HG02884 (cell line): ENCODE measurements around the gene LRRC8D.
"Not testable (repeated sequence)": the region's sequence is repeated elsewhere in the genome, so short reads cannot be mapped to it uniquely, and the experiment has no call there.

ENCODE experiments used
- ATAC-seq: cut with Tn5 transposase; IDR thresholded peaks from one replicate; pipeline ENCODE4 v1.9.1; 2021; ENCODE audit warnings: mild to moderate bottlenecking, moderate library complexity; ENCODE audit not compliant: unreplicated experiment

LRRC8D gene

DNA sequence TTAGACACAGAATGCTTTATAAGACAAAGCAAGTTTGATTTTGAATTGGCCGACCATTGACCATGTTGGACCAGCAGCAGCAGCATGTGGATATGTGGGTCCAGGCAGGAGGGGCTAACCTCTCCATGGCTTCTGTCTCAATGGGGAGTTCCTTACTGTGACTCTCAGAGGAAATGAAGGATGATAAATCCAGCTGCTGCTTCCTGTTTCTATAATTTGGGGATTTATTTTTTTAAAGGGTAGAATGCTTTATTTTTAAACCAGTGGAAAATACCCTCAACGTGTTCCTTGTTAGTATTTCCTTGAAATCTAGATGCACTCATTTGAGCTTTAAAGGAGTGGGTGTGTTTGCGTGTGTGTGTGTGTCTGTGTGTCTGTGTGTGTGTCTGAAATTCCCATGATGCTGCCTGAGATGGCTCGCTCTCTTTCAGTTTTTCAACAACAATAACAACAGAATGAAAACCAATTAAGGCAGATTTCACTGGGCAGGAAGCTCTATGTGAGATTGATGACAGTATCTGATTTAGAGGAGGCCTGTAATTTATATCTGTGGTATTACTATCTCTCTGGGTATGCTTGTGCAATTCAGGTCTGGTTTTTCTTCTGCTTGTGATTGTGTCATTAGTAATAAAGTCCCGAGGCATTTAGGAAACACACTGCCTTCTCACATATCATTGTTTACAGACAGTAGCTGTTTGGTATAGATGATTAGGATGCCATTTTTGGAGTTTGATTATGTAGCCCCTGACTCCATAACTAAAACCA, 88.0 kb downstream of the LRRC8D start:
- no peak for ATAC-seq

DNA sequence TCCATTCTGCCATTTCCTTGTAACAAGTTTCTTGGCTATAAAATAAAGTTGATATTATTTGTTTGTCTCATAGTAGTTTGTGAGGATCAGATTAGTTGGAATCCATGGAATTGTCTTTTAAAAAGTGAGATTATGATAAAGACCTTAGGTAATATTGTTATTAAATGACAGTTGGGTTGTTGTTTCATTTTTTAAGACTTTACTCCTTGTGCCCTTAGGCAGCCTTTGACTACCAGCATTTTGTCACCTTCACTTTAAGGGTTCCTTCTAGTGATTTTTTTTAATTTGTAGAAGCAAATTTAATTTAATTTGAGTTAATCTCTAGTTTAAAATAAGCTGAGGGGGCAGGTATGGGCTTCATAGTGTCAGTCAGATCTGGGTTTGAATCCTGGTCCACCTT, 89.4 kb downstream of the LRRC8D start:
- ATAC-seq, result no peak

DNA sequence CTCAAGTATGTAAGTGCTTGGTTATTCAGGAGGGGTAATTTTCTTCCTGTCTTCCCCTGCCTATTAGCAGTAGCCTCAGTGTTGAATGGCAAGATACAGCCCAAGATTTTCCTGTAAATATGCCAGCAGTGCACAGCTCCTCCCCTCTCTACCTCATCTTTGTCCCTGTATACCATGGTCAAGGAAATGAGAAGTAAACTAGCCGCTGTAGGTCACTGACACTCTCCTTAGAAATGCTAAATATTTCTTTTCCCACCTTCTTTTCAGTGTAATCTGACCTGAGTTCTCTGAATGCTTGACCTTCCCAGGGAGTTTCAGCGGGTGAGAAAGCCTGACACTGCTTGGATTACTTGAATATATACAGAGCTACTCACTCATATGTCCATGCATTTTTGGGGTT, 89.9 kb downstream of the LRRC8D start:
- ATAC-seq, result no peak

DNA sequence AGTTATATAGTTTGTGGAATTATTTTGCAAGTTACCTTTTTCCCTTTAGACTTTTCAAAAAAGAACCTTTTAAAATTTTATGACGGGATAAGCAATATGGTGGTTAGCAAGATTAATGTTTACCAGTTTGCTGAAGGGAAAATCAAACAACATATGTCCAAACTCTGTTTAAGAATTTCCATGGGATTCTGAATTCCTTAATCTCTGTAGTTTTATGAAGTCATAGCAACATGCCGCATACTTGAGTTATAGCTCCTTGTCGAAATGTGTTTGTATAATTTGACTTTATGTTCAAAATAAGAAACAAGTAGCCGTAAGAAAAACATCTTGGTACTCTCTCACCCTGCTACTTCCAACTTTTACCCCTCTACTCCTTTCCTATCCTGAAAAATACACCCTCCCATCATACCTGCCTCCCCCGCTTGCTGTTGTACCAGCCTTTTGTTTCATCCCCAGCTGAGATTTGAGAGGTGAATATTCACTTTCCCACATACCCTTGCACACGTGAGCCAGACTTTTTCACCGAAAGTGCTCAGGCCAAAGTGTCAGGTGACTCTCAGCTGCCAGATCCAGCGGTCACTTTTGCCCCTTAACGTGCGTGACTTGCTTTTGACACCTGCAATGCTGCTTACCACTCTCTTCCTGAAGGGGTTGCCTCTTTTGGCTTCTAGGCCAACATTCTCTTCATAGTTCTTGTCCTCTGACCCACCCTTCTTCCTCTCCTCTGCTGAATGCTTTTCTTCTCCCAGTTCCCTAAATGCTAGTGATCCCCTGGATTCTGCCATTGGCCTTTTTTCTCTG, 90.6 kb downstream of the LRRC8D start:
- no peak for ATAC-seq

DNA sequence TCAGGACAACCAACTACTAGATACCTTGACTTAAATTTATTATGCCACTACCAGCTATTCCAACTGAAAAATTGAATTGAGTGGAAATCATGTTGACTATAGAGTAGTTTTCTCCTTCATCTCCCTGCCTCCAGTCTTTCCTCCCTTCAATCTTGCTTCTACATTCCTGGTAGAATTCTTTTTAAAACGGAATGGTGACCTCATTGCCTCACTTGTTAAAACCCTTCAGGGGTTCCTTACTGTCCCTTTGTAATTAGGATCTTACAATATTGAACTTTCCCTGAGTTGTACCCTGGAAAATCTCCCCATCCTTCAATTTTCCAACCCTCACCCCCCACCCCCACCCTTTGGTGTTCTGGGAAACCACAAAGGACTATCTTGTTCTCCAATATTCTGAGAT, 91.2 kb downstream of the LRRC8D start:
- no peak for ATAC-seq

DNA sequence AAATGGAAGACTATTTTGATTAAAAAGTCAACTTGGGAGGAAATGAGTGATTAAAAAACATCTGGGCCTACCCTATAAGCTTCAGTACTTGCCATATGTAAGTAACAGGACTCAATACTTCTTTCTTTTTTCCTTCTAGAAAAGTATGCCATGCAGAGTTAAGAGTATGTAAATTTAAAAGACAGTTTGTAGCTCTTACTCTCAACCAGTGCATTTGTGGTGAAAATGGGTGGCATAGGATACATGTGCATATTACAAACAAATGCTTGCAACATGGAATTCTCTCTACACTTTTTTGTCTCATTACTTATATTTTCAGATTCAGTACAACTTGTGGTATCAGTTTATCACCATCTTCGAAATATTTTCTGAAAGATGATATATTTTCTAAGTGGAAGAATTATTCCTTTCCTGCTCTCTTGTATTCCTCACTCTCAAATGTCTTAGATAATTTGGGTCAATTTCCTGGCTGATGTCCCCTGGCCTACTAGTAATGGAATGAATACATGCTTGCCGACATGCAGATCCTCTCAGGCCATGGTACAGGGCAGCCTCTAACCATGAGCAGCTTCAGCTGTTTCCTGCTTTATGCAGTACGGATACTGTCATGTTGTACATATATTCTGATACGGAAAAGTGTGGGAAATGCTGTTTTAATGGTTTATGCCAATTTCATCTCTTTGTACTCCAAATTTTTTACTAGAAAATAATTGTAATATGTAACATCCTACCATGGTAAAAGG, 92.7 kb downstream of the LRRC8D start:
- no peak for ATAC-seq

DNA sequence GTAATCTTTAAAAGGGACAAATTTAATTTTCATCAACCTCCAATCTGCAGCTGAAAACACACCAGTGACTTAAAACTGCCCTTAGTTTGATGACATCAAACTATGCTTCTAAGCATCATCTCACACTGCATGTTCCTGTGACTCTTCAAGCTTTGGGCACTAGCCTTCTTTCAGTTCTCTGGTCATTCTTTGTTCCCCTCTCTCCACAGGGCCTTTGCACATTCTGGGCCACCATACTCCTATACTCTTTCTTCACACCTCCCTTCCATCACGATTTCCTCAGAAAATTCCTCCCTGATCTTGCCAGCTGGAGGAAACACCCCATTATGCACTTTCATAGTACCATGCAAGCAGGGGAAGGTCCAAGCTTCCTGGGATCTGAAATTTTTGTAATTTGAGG, 96.5 kb downstream of the LRRC8D start:
- ATAC-seq, result no peak

DNA sequence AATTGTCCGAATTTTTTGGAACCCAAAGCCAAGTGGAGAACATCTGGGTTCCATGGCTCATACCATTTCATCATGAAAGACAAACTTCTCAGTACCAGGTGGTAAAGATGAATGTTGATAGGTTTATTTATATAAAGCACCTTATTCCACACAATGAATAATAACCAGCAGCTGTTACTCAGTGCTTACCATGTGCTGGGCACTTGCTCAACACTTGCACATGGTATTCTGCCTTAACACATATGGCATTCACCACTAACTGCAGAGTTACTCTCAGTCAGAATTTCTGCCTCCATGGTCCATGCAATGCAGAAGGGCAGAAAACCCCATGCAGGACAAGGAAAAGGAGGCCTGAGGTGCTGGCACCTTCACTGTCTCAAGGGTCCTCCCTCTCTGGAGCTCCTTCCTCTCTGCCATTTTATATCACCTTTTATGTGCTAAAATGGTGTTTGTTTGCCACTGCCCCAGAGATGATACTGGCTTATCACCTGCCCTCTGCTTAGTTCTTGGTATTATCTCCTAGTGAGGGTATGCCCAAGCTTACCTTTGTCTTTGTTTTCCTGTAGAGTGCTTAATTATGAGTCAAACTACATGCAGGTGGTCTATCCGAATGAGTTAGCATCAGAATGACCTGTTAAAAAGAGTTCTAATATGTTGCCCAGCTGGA, 97.4 kb downstream of the LRRC8D start:
- ATAC-seq, result no peak

DNA sequence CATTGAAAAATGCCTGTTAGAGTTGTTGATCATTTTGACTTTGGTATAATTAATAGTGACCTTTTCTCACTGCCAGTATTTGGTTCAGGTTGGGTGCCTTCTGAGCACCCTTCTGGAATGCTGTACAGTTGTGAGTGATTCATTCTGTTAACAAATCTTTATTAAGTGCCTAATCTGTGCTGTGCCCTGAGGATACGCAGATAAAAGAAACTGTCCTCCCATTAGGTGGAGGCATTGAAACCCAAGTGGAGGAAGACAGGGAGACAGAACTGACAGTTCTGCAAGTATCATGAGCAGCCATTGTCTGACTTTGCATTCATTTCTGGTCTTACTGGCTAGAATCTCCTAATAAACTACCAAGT, 97.9 kb downstream of the LRRC8D start:
- ATAC-seq, result no peak

DNA sequence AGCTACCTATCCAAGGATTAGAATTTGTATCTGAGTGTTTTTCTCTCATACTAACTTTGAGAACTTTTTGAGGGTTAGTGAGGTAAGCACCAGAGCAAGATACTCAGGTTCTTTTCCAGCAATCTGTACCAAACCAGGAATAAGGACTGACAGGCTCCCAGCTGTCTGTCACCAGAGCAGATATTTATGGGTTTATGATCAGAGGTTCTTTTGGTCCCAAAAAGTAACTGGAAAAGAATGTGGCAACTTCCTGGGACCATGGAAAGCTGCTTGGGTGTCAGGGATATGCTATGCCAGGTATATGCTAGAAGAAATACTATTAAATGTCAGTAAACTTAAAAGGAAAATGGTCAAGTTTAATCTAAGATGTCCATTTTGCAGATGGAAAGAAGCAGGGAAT, 98.3 kb downstream of the LRRC8D start:
- no peak for ATAC-seq

DNA sequence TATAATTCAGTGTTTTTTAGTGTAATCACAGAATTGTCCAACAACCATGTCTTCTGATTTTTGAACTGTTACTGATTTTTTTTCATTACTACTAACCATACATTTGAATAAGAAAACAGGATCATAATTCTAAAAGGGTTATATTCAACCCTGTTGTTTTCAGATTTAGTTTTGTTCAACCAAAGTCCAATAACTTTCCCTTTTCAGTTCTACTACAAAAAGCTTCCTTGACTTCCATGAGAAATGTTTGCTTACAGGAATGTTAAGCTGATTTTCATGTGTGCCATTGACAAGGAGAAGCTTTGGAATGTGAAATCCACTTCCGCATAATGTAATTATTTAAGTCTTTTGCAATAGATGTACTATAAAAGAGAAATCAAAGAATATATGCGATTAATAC, 102.1 kb downstream of the LRRC8D start:
- ATAC-seq, result no peak

DNA sequence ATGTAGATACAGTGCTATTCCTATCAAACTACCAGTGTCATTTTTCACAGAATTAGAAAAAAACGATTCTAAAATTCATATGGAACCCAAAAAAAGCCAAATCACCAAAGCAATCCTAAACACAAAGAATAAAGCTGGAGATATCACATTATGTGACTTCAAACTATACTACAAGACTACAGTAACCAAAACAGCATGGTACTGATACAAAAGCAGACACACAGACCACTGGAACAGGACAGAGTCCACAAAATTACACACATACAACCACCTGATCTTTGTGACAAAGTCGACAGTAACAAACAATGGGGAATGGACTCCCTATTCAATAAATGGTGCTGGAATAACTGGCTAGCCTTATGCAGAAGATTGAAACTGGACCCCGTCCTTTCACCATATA, 102.7 kb downstream of the LRRC8D start:
- no peak for ATAC-seq

DNA sequence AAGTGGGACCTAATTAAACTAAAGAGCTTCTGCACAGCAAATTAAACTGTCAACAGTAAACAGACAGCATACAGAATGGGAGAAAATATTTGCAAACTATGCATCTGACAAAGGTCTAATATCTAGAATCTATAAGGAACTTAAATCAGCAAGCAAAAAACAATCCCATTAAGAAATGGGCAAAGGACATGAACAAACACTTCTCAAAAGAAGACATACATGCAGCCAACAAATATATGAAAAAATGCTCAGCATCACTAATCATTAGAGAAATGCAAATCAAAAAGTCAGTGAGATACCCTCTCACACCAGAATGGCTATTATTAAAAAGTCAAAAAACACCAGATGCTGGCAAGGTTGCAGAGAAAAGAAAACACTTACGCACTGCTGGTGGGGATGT, 103.2 kb downstream of the LRRC8D start:
- ATAC-seq, result not testable (repeated sequence)

DNA sequence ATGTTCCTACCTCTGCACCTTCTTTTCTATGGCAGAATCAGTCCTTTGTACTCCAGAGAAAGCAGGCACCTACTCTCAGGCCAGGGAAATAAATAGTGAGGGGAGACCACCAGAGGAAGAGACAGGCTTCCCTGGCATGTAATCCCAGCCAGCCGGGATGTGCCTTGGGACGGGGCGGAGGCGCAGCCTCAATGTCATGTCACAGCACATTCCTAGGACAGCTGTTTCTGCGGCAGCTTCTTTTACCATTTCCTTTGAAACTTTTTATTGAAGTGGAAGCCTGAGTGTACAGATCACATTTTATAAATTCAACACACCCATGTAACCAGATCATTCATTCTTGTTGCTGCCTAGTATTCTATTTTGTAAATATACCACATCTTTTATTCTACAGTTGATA, 106.2 kb downstream of the LRRC8D start:
- ATAC-seq, result no peak

DNA sequence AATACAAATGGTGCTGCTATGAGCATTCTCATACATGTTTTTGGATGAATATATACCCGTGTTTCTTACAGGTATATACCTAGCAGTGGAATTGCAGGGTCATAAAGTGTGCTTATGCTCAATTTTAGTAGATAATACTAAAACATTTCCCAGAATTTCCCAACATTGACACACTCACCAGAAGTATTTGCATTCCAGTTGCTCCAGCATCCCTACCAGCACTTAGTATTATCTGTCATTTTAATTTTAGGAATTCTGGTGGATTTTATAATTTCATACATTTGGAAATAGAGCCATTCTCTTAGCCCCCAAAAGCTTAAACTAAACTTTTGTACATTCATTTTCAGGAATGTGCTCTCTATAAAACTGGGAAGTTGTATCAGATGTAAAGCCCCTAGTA, 106.6 kb downstream of the LRRC8D start:
- ATAC-seq, result no peak

DNA sequence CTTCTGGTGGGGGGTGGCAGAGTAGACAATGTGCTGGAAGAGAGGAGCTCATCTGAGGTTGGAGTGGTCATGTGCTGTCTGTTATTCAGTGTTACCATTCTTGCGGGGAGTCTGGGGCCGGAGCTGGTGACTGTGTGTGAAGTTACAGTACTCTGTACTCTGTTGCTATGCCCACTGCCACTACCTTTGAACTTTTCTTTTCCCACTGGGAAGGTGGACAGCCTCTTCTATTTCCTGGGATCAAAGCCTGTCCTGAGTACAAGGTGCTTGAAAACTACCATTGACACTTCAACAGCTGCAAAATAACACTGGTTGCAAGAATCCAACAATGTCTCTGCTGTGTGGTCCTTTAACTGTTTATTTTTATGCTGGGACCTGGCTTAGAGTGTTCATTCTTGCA, 107.7 kb downstream of the LRRC8D start:
- ATAC-seq, result no peak

DNA sequence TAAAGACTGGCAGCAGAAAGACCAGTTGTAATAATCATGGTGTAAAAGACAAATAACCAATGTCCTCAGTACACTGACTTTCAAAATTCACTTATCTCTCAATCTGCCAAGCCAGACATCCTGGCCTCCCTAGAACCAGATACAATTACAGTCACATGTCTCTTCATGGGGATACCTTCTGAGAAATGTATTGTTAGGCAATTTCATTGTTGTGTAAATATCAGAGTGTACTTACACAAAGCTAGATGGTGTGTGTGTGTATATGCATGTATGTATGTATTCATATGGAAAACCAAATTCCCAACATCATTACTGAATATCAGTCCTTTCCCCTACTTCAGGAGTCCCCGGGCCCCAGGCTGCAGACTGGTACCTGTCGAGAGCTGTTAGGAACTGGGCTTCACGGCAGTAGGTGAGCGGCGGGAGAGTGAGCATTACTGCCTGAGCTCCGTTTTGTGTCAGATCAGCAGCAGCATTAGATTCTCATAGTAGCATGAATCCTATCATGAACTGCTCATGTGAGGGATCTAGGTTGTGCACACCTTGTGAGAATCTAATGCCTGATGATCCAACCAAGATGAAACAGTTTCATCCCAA, 108.7 kb downstream of the LRRC8D start:
- ATAC-seq, result no peak

DNA sequence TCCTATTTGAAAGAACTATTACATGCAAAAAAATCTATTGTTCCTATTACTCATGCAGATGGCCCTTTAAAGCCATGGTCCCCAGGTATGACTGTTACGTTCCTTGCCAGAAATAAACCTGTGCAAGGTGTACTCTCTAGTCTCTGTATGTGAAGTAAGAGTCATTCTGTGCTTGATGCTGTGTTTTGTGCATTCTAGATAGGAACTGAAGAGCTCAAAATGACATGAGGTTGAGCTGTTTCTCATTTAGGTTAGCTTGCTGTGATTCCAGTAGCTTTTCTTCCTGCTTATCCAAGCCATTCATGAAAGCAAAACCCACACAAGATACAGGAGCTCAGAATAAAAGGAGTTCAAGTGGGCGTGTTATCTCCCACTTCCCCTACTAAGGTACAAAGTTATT, 109.7 kb downstream of the LRRC8D start:
- ATAC-seq, result no peak

DNA sequence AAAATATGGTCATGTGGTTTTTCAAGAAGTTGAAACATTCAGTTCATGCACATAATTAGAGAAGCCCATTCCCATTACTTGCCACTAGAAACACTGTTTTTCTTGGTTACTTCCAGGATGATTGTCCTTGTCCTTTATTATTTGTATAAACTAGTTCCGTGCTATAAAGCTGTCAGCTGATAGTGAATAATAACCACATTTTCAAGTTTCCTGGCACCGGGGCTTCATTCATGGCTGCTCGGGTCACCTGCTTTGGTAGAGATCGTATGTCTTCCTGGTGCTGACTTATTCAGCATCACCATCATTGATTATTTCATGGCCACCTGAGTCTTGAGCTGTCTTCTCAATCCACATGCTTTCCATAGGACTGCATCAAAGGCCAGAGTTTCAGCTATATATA, 111.1 kb downstream of the LRRC8D start:
- ATAC-seq, result no peak

DNA sequence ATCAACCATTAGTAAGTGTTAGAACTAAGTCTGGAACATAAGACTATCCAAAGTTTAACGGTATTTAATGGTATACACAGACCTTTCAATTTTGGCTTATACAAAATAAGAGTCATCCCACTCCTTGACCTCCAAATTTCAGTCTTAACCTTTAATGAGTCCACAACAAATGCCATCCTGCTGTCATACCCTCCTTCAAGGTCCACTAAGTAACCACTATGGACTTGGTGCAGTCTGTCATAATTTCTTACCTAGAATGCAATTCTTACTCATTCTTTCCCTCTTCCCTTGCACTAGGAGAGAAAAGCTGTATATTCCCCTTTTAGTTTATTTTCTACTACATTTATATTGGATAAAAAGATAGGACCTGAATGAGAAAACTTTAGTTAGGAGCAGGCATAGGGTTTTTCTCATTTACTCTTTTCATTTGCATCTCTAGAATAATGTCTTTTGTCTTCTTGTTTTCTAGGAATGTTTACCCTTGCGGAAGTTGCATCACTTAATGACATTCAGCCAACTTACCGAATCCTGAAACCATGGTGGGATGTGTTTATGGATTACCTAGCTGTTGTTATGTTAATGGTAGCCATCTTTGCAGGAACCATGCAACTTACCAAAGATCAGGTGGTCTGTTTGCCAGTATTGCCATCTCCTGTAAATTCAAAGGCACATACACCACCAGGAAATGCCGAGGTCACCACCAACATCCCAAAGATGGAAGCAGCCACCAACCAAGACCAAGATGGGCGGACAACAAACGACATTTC, 111.9 kb downstream of the LRRC8D start:
- no peak for ATAC-seq
